Measurements from ENCODE around the gene EN2. TPM values are rescaled to one million over a fixed set of nuclear protein-coding genes. Genes with fewer than 3 reads are reported as not detected.

Gene EN2
- total RNA-seq, 2 experiments from 2014 or later, result not detected

DNA sequence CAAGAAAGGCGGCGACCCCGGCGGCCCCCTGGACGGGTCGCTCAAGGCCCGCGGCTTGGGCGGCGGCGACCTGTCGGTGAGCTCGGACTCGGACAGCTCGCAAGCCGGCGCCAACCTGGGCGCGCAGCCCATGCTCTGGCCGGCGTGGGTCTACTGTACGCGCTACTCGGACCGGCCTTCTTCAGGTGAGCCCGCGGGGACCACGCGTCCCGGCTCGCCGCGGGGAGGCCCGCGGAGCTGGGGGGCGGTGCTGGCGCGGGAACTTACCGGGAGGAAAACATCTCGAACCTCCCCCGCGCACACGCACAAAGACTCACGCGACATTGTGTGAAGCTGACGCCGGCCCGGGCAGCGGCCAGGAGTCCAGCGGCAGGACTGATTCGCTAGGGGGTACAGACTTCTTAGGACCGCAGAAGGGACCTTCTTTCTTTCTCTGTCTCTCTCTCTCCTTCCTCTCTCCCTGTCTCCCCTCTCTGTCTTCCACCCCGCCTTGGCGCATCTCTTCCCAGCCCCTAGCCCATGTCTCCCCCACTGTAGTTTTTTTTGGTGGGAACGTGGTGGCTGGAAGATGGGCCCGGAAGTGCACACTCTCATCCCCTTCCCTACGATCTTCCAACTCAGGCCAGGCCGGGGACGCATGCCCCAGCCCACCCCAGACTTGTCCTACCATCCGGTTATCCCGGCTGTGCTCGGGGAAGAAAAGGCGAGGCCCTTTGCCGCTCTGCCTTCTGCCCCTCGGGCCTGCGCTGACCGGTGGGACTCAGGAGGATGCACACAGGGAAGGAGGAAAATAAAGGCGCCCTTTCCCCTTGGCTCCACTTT, 1.2 kb downstream of the EN2 start:
- ChIA-PET CTCF (no interaction called here), POLR2A (no interaction called here)
- Mint-ChIP-seq H3K36me3 (ENCODE audit: low read depth) (no peaks in the 10 kb centered on the region), H3K9me3 (no peaks in the 10 kb centered on the region), H3K27me3 (peaks cover 75% of the 10 kb centered on the region), H3K4me3 (peak overlapping the region; percentile 57), H3K4me1 (peaks cover 4% of the 10 kb centered on the region), H3K27ac (peak overlapping the region; percentile 72)
- DNase-seq, result no peak

DNA sequence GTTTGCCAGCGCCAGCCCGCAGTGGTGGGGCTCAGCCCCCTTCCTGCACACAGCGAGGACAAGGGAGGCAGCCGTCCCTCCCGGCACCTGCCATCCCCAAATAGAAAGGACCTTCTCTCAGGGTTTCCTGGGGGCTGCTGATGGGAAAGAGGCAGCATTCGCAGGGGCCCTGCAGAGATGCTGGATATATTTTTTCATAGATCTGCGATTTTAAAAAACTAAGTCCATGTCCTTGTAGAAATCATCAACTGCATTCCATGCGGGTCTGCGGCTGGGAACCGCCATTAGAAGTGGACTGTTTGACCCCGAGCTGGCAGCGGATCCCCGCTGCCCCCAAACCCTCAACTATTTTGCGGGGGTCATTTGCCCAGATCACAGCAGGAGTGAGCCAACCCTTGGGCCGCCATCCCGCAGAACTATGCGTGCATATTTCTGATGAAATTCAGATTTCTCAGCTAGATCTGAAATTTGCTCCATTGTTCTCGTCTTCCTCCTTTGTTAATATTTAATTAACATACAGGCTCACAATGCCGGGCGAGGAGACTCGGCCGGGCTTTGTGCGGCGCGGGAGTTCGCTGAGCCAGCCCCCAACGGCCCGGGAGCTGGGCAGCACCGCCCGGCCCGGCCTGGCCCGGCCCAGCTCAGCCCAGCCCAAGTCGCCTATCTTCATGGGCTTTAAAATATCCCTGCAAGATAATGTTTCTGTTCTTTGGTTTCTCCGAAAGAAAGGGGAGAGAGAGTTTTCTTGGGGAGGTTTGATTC, 2.0 kb downstream of the EN2 start:
- peak overlapping the region; percentile 57 for H3K4me3 Mint-ChIP-seq
- H3K27ac Mint-ChIP-seq, result peak overlapping the region; percentile 72

DNA sequence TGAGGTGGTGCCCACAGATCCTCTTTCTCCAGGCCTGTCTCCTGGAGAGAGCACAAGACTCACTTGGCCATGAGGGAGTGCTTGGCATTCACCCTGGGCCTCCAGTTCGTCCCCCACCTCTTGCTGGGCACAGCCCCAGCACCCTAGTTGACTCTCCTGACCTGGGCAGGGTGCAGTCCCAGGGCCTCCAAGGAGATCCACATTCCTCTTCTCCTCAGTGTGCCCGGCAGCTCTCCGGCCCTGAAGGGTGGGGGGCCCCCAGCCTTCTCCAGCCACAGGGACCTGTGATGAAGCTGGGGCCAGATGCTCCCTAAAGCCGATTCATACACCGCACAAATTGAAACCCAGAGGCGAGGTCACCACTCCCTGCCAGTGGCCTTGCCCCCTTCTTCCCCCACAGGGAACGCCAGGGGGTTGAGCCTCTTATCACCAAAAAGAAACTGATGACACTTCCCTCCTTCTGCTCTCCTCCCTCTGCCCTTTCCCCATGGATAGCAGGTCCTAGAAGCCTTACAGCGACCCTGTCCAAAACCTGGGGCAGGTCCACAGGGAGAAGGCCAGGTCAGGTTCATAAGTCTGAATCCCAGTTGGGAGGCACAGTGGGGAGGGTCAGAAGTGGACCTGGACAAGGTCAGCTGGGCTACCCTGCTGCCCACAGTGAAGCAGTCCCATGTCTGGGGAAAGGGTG, 3.1 kb downstream of the EN2 start:
- Mint-ChIP-seq H3K27me3 (peaks cover 77% of the 10 kb centered on the region), H3K36me3 (ENCODE audit: low read depth) (no peaks in the 10 kb centered on the region), H3K4me1 (peaks cover 7% of the 10 kb centered on the region), H3K9me3 (no peaks in the 10 kb centered on the region), H3K4me3 (no peak overlapping the region), H3K27ac (no peak overlapping the region)
- DNase-seq, result no peak
- POLR2A ChIA-PET, result no interaction called here
- CTCF ChIA-PET, result no interaction called here

More for the DNA sequence above, 2.0 kb downstream of the EN2 start:
- CTCF ChIA-PET, result no interaction called here
- H3K9me3 Mint-ChIP-seq, result no peaks in the 10 kb centered on the region
- peaks cover 4% of the 10 kb centered on the region for H3K4me1 Mint-ChIP-seq
- no peaks in the 10 kb centered on the region for H3K36me3 Mint-ChIP-seq (ENCODE audit: low read depth)
- peaks cover 76% of the 10 kb centered on the region for H3K27me3 Mint-ChIP-seq
- POLR2A ChIA-PET, result no interaction called here
- no peak for DNase-seq

DNA sequence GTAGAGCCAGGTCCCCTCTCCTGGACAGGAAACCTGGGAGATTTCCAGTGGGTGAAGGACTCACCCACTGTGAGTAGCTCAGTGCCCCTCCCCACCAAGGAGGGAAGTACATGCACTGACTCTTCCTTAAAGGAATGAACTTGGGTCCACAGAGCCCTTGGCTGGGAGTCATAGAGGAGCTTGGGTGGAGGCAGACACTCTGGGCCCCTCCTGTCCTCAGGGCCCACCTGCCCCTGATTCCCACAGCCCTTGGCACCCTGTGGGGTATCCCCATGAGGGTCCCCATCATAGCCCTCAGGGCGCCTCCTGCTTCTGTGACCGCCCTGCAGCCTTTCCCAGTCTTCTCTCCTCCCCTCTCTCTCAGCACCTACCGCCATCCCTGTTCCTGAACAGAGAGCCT, 3.7 kb downstream of the EN2 start:
- ChIA-PET POLR2A (no interaction called here), CTCF (interaction anchor here (0.9 kb wide), 1 partner anchor 9 kb away, joined by 5 read pairs; no protein-coding TSS in a partner anchor)
- H3K9me3 Mint-ChIP-seq, result no peaks in the 10 kb centered on the region

DNA sequence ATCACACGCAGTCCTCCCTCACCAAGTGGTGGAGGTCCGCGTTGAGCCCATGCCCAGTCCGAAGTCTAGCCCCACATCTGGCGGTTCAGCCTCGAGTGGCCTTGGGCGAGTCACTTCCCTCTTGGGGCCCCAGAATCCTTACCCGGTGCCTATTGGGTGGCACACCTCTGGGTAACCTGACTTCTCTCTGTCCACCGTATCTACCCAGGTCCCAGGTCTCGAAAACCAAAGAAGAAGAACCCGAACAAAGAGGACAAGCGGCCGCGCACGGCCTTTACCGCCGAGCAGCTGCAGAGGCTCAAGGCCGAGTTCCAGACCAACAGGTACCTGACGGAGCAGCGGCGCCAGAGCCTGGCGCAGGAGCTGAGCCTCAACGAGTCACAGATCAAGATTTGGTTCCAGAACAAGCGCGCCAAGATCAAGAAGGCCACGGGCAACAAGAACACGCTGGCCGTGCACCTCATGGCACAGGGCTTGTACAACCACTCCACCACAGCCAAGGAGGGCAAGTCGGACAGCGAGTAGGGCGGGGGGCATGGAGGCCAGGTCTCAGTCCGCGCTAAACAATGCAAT, 4.3 kb downstream of the EN2 start:
- H3K36me3 Mint-ChIP-seq (ENCODE audit: low read depth), result no peaks in the 10 kb centered on the region
- H3K4me3 Mint-ChIP-seq, result no peak overlapping the region
- H3K4me1 Mint-ChIP-seq, result peaks cover 5% of the 10 kb centered on the region
- POLR2A ChIA-PET, result no interaction called here
- H3K27ac Mint-ChIP-seq, result no peak overlapping the region
- H3K27me3 Mint-ChIP-seq, result peaks cover 75% of the 10 kb centered on the region
- CTCF ChIA-PET, result interaction anchor here (0.9 kb wide), 1 partner anchor 9 kb away, joined by 5 read pairs; no protein-coding TSS in a partner anchor
- no peaks in the 10 kb centered on the region for H3K9me3 Mint-ChIP-seq
- no peak for DNase-seq

More for the DNA sequence above, 3.7 kb downstream of the EN2 start:
- Mint-ChIP-seq H3K27ac (no peak overlapping the region), H3K27me3 (peaks cover 75% of the 10 kb centered on the region), H3K4me3 (no peak overlapping the region), H3K4me1 (peaks cover 5% of the 10 kb centered on the region), H3K36me3 (ENCODE audit: low read depth) (no peaks in the 10 kb centered on the region)
- DNase-seq, result no peak

DNA sequence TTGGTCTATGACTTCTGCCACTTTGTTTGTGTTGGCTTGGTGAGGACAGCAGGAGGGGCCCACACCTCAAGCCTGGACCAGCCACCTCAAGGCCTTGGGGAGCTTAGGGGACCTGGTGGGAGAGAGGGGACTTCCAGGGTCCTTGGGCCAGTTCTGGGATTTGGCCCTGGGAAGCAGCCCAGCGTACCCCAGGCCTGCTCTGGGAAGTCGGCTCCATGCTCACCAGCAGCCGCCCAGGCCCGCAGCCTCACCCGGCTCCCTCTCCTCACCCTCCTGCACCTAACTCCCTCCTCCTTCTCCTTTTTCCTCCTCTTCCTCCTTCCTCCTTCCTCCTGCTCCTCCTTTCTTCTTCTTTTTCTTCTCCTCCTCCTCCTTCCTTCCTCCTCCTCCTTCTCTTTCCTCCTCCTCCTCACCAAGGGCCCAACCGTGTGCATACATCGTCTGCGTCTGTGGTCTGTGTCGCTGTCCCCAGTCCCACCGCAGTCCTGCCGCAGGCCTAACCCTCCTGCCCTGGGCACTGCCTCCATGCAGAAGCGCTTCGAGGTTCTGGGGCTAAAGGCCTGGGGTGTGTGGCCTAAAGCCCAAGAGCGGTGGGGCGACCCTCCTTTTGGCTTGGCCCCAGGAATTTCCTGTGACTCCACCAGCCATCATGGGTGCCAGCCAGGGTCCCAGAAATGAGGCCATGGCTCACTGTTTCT, 5.3 kb downstream of the EN2 start:
- peaks cover 77% of the 10 kb centered on the region for H3K27me3 Mint-ChIP-seq
- no peak overlapping the region for H3K4me3 Mint-ChIP-seq
- no peak for DNase-seq
- peaks cover 5% of the 10 kb centered on the region for H3K4me1 Mint-ChIP-seq
- ChIA-PET CTCF (no interaction called here), POLR2A (no interaction called here)
- no peaks in the 10 kb centered on the region for H3K9me3 Mint-ChIP-seq
- H3K27ac Mint-ChIP-seq, result no peak overlapping the region
- H3K36me3 Mint-ChIP-seq (ENCODE audit: low read depth), result no peaks in the 10 kb centered on the region

DNA sequence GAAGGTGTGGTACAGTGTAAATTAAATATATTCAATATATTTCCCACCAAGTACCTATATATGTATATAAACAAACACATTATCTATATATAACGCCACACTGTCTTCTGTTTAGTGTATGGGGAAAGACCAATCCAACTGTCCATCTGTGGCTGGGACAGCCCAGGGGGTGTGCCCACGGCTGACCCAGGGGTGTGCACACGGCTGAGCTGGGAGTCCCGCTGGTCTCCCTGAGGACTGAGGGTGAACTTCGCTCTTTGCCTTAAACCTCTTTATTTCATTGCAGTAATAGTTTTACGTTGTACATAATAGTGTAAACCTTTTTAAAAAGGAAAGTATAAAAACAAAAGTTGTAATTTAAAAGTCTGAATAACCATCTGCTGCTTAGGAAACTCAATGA, 6.3 kb downstream of the EN2 start:
- Mint-ChIP-seq H3K9me3 (no peaks in the 10 kb centered on the region), H3K4me1 (peaks cover 4% of the 10 kb centered on the region), H3K36me3 (ENCODE audit: low read depth) (no peaks in the 10 kb centered on the region), H3K27me3 (peaks cover 84% of the 10 kb centered on the region), H3K4me3 (no peak overlapping the region), H3K27ac (no peak overlapping the region)
- DNase-seq, result no peak
- POLR2A ChIA-PET, result no interaction called here
- CTCF ChIA-PET, result no interaction called here

DNA sequence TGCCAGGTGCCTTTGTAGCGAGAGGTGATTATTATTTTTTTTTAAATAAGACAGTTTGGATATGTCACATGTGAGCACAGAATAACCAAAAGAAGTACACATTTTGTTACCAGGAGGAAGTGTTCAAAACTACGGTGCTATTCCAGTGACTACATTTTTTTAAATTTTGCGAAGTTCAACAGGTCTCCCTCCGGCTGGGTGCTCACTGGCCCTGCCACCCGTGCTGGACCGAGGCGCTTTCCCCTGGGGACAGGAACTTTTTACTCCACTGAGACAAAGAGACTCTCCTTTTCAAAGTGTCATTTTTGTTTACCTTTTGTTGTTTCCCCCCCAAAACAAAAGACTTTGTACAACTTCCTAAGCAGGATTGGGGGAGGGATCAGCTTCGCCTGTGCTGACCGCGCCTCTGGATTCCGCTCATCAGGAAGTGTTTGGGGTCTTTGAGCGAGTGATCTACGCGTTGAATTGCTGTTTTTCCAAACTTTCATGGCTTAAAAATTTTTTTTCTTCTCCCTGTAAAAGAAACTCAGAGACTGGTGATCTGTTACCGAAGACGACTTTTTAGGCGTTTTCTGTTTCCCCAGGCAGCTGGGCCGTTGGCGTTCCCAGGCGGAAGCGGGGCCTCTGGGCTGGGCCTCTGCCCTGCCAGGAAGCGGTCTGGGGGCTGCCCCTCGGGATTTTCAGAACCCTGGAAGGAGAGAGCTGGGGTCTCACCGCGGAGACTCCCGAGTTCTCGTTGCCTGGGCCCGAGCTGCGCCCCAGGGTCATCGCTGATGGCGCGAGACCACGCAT, 7.2 kb downstream of the EN2 start:
- Mint-ChIP-seq H3K36me3 (ENCODE audit: low read depth) (no peaks in the 10 kb centered on the region), H3K9me3 (no peaks in the 10 kb centered on the region), H3K27me3 (peaks cover 86% of the 10 kb centered on the region), H3K27ac (no peak overlapping the region), H3K4me3 (no peak overlapping the region), H3K4me1 (peaks cover 3% of the 10 kb centered on the region)
- ChIA-PET POLR2A (no interaction called here), CTCF (interaction anchor here (0.6 to 1.5 kb wide), 4 partner anchors 13 to 805 kb away, joined by 3 to 5 read pairs (median 4); no protein-coding TSS in a partner anchor)
- DNase-seq, result no peak

DNA sequence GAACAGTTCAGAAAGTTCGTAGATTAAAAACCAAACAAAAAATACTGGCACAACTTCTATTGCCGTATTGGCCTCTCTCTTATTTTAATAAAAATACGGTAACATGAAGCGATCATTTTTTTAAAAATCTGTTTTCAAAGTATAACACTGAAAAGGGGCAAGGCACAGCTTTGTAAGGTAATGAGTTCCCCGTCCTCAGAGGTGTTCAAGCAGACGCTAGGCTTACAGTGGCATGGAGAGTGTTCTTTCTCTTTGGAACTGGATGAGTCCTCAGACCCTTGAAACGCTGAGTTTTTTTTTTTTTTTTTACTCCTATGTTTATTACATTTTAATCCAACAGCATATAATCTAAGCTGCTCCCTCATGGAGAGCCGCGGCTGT, 7.8 kb downstream of the EN2 start:
- no peak for DNase-seq
- Mint-ChIP-seq H3K9me3 (no peaks in the 10 kb centered on the region), H3K4me1 (peaks cover 3% of the 10 kb centered on the region), H3K36me3 (ENCODE audit: low read depth) (no peaks in the 10 kb centered on the region), H3K27ac (peak overlapping the region; percentile 9), H3K4me3 (no peak overlapping the region), H3K27me3 (peaks cover 86% of the 10 kb centered on the region)
- ChIA-PET POLR2A (no interaction called here), CTCF (interaction anchor here (0.6 to 1.5 kb wide), 6 partner anchors 12 to 806 kb away, joined by 3 to 5 read pairs (median 4); no protein-coding TSS in a partner anchor)

DNA sequence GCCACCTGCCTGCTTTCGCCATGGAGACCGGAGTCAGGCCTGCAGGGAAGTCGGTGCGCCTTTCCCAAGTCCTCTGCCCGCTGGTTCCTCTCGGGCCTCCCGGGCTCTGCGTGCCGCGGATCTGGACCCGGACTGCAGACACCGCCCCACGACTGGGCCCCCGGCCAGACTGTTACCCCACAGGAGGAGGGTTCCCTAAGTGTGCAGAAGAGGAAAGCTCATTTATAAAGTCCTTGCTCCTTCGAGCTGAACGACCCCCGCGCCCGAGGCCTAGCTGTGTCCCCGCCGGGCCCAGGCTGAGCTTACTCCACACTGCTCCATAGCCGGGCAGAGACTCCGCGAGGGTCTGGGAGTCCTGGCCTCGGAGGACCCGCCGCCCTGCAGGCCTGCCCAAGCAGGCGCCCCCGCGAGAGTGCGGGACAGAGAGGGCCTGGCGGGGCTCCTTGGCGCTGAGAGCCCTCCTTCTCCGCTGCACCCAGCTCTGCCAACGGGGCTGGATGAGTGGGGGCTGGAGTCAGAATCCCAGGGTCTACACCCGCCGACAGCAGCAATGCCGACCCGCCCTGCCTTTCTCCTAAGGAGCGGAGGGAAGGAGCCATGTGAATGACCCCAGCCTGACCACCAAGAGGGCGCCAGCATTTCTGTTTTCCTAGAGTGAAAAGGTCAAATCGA, 8.3 kb downstream of the EN2 start:
- peaks cover 3% of the 10 kb centered on the region for H3K4me1 Mint-ChIP-seq
- DNase-seq, result no peak
- H3K36me3 Mint-ChIP-seq (ENCODE audit: low read depth), result no peaks in the 10 kb centered on the region
- ChIA-PET CTCF (interaction anchor here (0.6 to 1.5 kb wide), 5 partner anchors 12 to 716 kb away, joined by 3 to 5 read pairs (median 4); no protein-coding TSS in a partner anchor), POLR2A (no interaction called here)
- no peak overlapping the region for H3K4me3 Mint-ChIP-seq
- H3K9me3 Mint-ChIP-seq, result no peaks in the 10 kb centered on the region
- H3K27ac Mint-ChIP-seq, result peak overlapping the region; percentile 9
- peaks cover 86% of the 10 kb centered on the region for H3K27me3 Mint-ChIP-seq

Data from activated CD4-positive, alpha-beta T cell treated with anti-CD3 and anti-CD28 coated beads, Interleukin-2, amount 10 ng/mL, durations not matched to agents 7 days and 5 days (primary cell).